H4 (cell line): ENCODE measurements around the gene TXNDC5. TPM values are rescaled to one million over a fixed set of nuclear protein-coding genes. Genes with fewer than 3 reads are reported as not detected.
"Not testable (repeated sequence)": the region's sequence is repeated elsewhere in the genome, so short reads cannot be mapped to it uniquely, and the experiment has no call there.

Source experiments
- DNase-seq: peaks from one replicate; pipeline ENCODE4 v3.0.0-alpha.2; 2015; ENCODE audit warnings: low spot score
- total RNA-seq: library from RNA; depleted of rRNA; stranded (reverse); fragments of >200 nt; shearing (Covaris generic); gene quantifications from 2 replicates; pipeline ENCODE4 v1.2.3, GENCODE V29; 2014

TXNDC5 gene
- total RNA-seq, 1 experiment from 2014 or later, result 462 TPM

- DNase-seq, result peak; percentile 69
These were observed 4.6 kb upstream of the TXNDC5 start for GRCh38 chr6:7914991-7915789.

GRCh38 chr6:7914311-7914710 lies 3.7 kb upstream of the TXNDC5 start:
- DNase-seq, result no peak

GRCh38 chr6:7912736-7913517 lies 2.3 kb upstream of the TXNDC5 start:
- DNase-seq, result no peak

GRCh38 chr6:7912024-7912423 lies 1.4 kb upstream of the TXNDC5 start:
- no peak for DNase-seq

- DNase-seq, result no peak
These were observed 747 bp upstream of the TXNDC5 start for GRCh38 chr6:7911345-7911725.

- DNase-seq, result no peak
These were observed 312 bp downstream of the TXNDC5 start for GRCh38 chr6:7910298-7910653.

- no peak for DNase-seq
These were observed 988 bp downstream of the TXNDC5 start for GRCh38 chr6:7909323-7910276.

- DNase-seq, result no peak
These were observed 3.4 kb downstream of the TXNDC5 start for GRCh38 chr6:7907159-7907558.

GRCh38 chr6:7906741-7907140 lies 3.8 kb downstream of the TXNDC5 start:
- no peak for DNase-seq

- no peak for DNase-seq
These were observed 5.2 kb downstream of the TXNDC5 start for GRCh38 chr6:7905416-7905815.

GRCh38 chr6:7904654-7905319 lies 5.8 kb downstream of the TXNDC5 start:
- no peak for DNase-seq

GRCh38 chr6:7903673-7904072 lies 6.9 kb downstream of the TXNDC5 start:
- no peak for DNase-seq

- no peak for DNase-seq
These were observed 7.7 kb downstream of the TXNDC5 start for GRCh38 chr6:7902867-7903266.

GRCh38 chr6:7902221-7902620 lies 8.4 kb downstream of the TXNDC5 start:
- no peak for DNase-seq

- no peak for DNase-seq
These were observed 8.8 kb downstream of the TXNDC5 start for GRCh38 chr6:7901780-7902179.

- no peak for DNase-seq
These were observed 9.5 kb downstream of the TXNDC5 start for GRCh38 chr6:7901056-7901455.

- no peak for DNase-seq
These were observed 10.0 kb downstream of the TXNDC5 start for GRCh38 chr6:7900621-7901020.

- no peak for DNase-seq
These were observed 10.7 kb downstream of the TXNDC5 start for GRCh38 chr6:7899889-7900213.

- DNase-seq, result no peak
These were observed 11.3 kb downstream of the TXNDC5 start for GRCh38 chr6:7899101-7899888.

- DNase-seq, result not testable (repeated sequence)
These were observed 12.4 kb downstream of the TXNDC5 start for GRCh38 chr6:7898193-7898586.
